OCI-LY1 (cell line): Measurements from ENCODE around the gene THBS4.

ENCODE experiments used
- H2AFZ ChIP-seq: fragments of 200-600 bp; sonication (generic), shearing (Covaris generic); 2 replicates; pipeline ENCODE4 v1.6.0; 2014; ENCODE audit warnings: antibody characterized with exemption, mild to moderate bottlenecking, low read length
- H3F3A ChIP-seq: fragments of 200-600 bp; sonication (generic), shearing (Covaris generic); 2 replicates; pipeline ENCODE4 v1.6.0; 2014; ENCODE audit warnings: mild to moderate bottlenecking, antibody characterized with exemption, low read length, moderate library complexity; ENCODE audit not compliant: insufficient read depth
- H3K27ac ChIP-seq: fragments of 200-600 bp; sonication (generic); 2 replicates; pipeline ENCODE4 v1.5.1; 2014; ENCODE audit warnings: low read length, mixed run types, mild to moderate bottlenecking, low read depth; ENCODE audit not compliant: poor library complexity, severe bottlenecking
- H3K27me3 ChIP-seq: fragments of 200-600 bp; sonication (generic); 2 replicates; pipeline ENCODE4 v1.6.0; 2014; ENCODE audit warnings: antibody characterized with exemption, mild to moderate bottlenecking, low read length, moderate library complexity; ENCODE audit not compliant: insufficient read depth
- H3K36me3 ChIP-seq: fragments of 200-600 bp; sonication (generic); 2 replicates; pipeline ENCODE4 v1.6.1; 2014; ENCODE audit warnings: mild to moderate bottlenecking, antibody characterized with exemption, low read length, moderate library complexity, mixed read lengths; ENCODE audit not compliant: insufficient read depth
- H3K4me1 ChIP-seq: fragments of 200-600 bp; sonication (generic); 2 replicates; pipeline ENCODE4 v1.5.1; 2014; ENCODE audit warnings: mild to moderate bottlenecking, low read length, moderate library complexity; ENCODE audit not compliant: insufficient read depth, severe bottlenecking
- H3K4me2 ChIP-seq: fragments of 200-600 bp; sonication (generic), shearing (Covaris generic); 2 replicates; pipeline ENCODE4 v1.6.1; 2014; ENCODE audit warnings: low read length
- H3K4me3 ChIP-seq: fragments of 200-600 bp; sonication (generic); 2 replicates; pipeline ENCODE4 v1.5.1; 2014; ENCODE audit warnings: low read length, low read depth, mild to moderate bottlenecking, mixed read lengths; ENCODE audit not compliant: poor library complexity, severe bottlenecking
- H3K79me2 ChIP-seq: fragments of 200-600 bp; shearing (Covaris generic); 2 replicates; pipeline ENCODE4 v1.6.1; 2016; ENCODE audit warnings: mixed run types, low read length, mixed read lengths; ENCODE audit not compliant: insufficient read depth
- H3K9ac ChIP-seq: fragments of 200-600 bp; sonication (generic), shearing (Covaris generic); 2 replicates; pipeline ENCODE4 v1.6.1; 2014; ENCODE audit warnings: mild to moderate bottlenecking, low read length, mixed read lengths
- H3K9me2 ChIP-seq: fragments of 200-600 bp; sonication (generic), shearing (Covaris generic); 2 replicates; pipeline ENCODE4 v1.6.1; 2014; ENCODE audit warnings: low read depth, mild to moderate bottlenecking, low read length, mixed read lengths
- H3K9me3 ChIP-seq: fragments of 200-600 bp; shearing (Covaris generic); 2 replicates; pipeline ENCODE4 v1.6.1; 2014; ENCODE audit warnings: low read length, mixed read lengths
- H4K20me1 ChIP-seq: fragments of 200-600 bp; sonication (generic), shearing (Covaris generic); 2 replicates; pipeline ENCODE4 v1.6.0; 2016; ENCODE audit warnings: mild to moderate bottlenecking, low read length; ENCODE audit not compliant: insufficient read depth
- EZH2 ChIP-seq: fragments of 200-600 bp; sonication (generic), shearing (Covaris generic); IDR thresholded peaks from 2 replicates; pipeline ENCODE4 v1.8.0; 2017; ENCODE audit warnings: borderline replicate concordance, mixed run types, mild to moderate bottlenecking, antibody characterized with exemption, low read length, moderate library complexity, mixed read lengths
- TF ChIP-seq, protein P1 (sequence below): fragments of 200-600 bp; sonication (generic), shearing (Covaris generic); IDR thresholded peaks from 2 replicates; pipeline ENCODE4 v1.5.1; 2017; ENCODE audit warnings: mild to moderate bottlenecking, antibody characterized with exemption, low read length, moderate library complexity, mixed read lengths

THBS4 gene

DNA sequence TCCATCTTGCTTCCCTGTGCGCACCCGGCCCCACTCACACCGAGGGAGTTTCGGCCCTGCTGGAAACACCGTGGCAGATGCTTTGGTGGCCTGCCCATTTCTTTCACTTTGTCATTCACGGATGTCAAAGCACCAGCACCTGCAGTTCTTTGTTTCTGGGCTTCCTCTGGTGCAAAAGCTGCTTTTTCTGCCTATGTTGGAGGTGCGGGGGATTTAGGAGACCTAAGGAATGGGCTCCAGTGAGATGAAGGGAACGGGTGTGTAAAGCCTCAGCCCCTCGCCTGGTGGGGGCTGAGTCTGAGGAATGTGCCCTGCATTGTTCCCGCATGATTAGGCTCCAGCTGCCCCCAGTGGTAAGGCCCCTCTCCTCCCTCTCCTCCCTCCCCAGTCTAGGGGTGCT is 62.3 kb downstream of the THBS4 start:
- no peaks in the 10 kb centered on the region for H3K27me3 ChIP-seq
- H3K4me2 ChIP-seq, result no peak overlapping the region
- H3K9me3 ChIP-seq, result no peaks in the 10 kb centered on the region
- no peak for TF ChIP-seq EZH2
- TF ChIP-seq, protein P1, sequence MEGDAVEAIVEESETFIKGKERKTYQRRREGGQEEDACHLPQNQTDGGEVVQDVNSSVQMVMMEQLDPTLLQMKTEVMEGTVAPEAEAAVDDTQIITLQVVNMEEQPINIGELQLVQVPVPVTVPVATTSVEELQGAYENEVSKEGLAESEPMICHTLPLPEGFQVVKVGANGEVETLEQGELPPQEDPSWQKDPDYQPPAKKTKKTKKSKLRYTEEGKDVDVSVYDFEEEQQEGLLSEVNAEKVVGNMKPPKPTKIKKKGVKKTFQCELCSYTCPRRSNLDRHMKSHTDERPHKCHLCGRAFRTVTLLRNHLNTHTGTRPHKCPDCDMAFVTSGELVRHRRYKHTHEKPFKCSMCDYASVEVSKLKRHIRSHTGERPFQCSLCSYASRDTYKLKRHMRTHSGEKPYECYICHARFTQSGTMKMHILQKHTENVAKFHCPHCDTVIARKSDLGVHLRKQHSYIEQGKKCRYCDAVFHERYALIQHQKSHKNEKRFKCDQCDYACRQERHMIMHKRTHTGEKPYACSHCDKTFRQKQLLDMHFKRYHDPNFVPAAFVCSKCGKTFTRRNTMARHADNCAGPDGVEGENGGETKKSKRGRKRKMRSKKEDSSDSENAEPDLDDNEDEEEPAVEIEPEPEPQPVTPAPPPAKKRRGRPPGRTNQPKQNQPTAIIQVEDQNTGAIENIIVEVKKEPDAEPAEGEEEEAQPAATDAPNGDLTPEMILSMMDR, result no peak
- H3K36me3 ChIP-seq, result no peaks in the 10 kb centered on the region
- H3K27ac ChIP-seq, result no peak overlapping the region
- H3K79me2 ChIP-seq, result no peaks in the 10 kb centered on the region
- H3K4me3 ChIP-seq, result no peak overlapping the region
- no peak overlapping the region for H3K9ac ChIP-seq
- H3F3A ChIP-seq, result no peaks in the 10 kb centered on the region
- H4K20me1 ChIP-seq, result no peaks in the 10 kb centered on the region
- H3K9me2 ChIP-seq, result no peaks in the 10 kb centered on the region
- H2AFZ ChIP-seq, result no peak overlapping the region
- H3K4me1 ChIP-seq, result peaks cover 7% of the 10 kb centered on the region

DNA sequence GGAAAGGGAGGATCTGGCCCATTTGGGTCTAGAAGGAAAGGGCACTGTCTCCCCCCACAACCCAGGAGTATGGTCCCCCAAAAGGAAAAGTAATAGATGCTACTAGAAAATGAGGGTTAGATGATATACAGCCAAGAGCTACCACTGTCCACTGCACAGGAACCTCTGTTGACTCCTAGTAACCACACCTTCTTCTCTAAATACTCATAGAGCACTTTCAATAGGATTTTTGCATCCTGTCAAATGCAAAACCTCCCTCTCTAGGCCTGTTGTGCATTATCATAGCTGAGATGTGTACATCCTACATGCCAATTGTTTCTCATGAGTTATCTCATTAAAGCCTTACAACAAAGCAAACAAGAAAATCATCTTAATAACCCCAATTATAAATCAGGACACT is 66.8 kb downstream of the THBS4 start:
- TF ChIP-seq EZH2, result no peak
- TF ChIP-seq, protein P1, result no peak
- Histone ChIP-seq H3K4me3 (no peak overlapping the region), H3K4me1 (peaks cover 19% of the 10 kb centered on the region), H3K79me2 (no peaks in the 10 kb centered on the region), H3K9me3 (no peaks in the 10 kb centered on the region), H3K27me3 (no peaks in the 10 kb centered on the region), H2AFZ (no peak overlapping the region), H3K9ac (no peak overlapping the region), H3F3A (no peaks in the 10 kb centered on the region), H3K9me2 (no peaks in the 10 kb centered on the region), H3K36me3 (no peaks in the 10 kb centered on the region; the same call in 1 of the 2 replicates), H4K20me1 (no peaks in the 10 kb centered on the region), H3K27ac (no peak overlapping the region), H3K4me2 (no peak overlapping the region)

DNA sequence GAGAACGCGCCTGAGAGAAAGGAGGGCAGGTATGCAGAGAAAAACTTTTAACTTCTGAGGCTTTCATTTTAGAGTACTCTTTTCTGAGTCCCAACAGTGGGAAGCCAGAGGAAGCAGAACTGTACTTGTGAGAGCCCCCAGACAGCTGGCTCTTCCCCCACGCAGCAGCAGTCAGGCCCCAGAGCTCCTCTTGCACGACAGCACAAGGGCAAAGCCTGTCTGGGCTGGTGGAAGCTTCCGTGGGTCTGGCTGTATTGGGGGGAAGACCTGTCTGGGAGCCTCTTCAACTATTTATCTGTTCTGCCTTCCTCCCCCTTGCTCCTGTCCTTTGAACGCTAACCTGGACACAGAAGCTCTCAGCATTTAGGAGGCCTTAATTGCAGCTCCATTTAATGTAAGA is 68.2 kb downstream of the THBS4 start:
- TF ChIP-seq, protein P1, result no peak
- no peak for TF ChIP-seq EZH2
- Histone ChIP-seq H2AFZ (no peak overlapping the region), H3K9me3 (no peaks in the 10 kb centered on the region; the same call in 1 of the 2 replicates), H3K4me2 (no peak overlapping the region), H3K4me1 (peaks cover 12% of the 10 kb centered on the region), H3K9ac (no peak overlapping the region), H3K79me2 (no peaks in the 10 kb centered on the region), H3K36me3 (no peaks in the 10 kb centered on the region; the same call in 1 of the 2 replicates), H3K27me3 (no peaks in the 10 kb centered on the region), H3K27ac (no peak overlapping the region), H3F3A (no peaks in the 10 kb centered on the region), H4K20me1 (no peaks in the 10 kb centered on the region), H3K9me2 (no peaks in the 10 kb centered on the region), H3K4me3 (no peak overlapping the region)
